Fibroblast of lung (primary cell): ENCODE measurements around the gene MRPS26. TPM values are rescaled to one million over a fixed set of nuclear protein-coding genes. Genes with fewer than 3 reads are reported as not detected.
A peak's percentile ranks its signal among the peaks of the same experiment; 100 is the strongest.

Source experiments
- DNase-seq, 2 donors: peaks; one replicate each; pipeline versions ENCODE4 v3.0.0 to v3.0.0-alpha.2; 2010; ENCODE audit warnings: low read depth in 2 of 2
- H2AFZ ChIP-seq: 2 replicates; pipeline ENCODE4 v1.5.1; 2012; ENCODE audit warnings: low read length, control low read depth, inconsistent platforms
- H3K27ac ChIP-seq: 2 replicates; pipeline ENCODE4 v1.5.1; 2011; ENCODE audit warnings: low read length, control low read depth; ENCODE audit not compliant: insufficient read depth
- H3K27me3 ChIP-seq: 2 replicates; pipeline ENCODE4 v1.5.1; 2011; ENCODE audit warnings: mild to moderate bottlenecking, low read length; ENCODE audit not compliant: control insufficient read depth, insufficient read depth
- H3K36me3 ChIP-seq: 2 replicates; pipeline ENCODE4 v1.5.1; 2011; ENCODE audit warnings: low read length; ENCODE audit not compliant: control insufficient read depth, insufficient read depth
- H3K4me1 ChIP-seq: 2 replicates; pipeline ENCODE4 v1.5.1; 2011; ENCODE audit warnings: low read length; ENCODE audit not compliant: control insufficient read depth, insufficient read depth; ENCODE audit errors: extremely low read depth
- H3K4me2 ChIP-seq: 2 replicates; pipeline ENCODE4 v1.5.1; 2011; ENCODE audit warnings: low read length, control low read depth; ENCODE audit not compliant: insufficient read depth; ENCODE audit errors: extremely low read depth
- H3K4me3 ChIP-seq, 4 experiments: fragments of 200-600 bp in 1 of 4; sonication (generic) in 1 of 4; replicated peaks in 1 of 4; 2 replicates each; pipeline ENCODE4 v1.5.1; 2011 to 2016; ENCODE audit warnings: low read length in 4 of 4, low read depth in 3 of 4, mild to moderate bottlenecking in 3 of 4, control low read depth in 2 of 4, inconsistent platforms in 1 of 4, mixed read lengths in 1 of 4; ENCODE audit not compliant: insufficient read depth in 1 of 4; ENCODE audit errors: control extremely low read depth in 1 of 4
- H3K79me2 ChIP-seq: 2 replicates; pipeline ENCODE4 v1.5.1; 2012; ENCODE audit warnings: mild to moderate bottlenecking, low read length, inconsistent platforms; ENCODE audit not compliant: control insufficient read depth, insufficient read depth
- H3K9ac ChIP-seq: 2 replicates; pipeline ENCODE4 v1.5.1; 2011; ENCODE audit warnings: mild to moderate bottlenecking, low read length, control low read depth; ENCODE audit not compliant: insufficient read depth
- H3K9me3 ChIP-seq: 2 replicates; pipeline ENCODE4 v1.5.1; 2012; ENCODE audit warnings: low read depth, low read length; ENCODE audit not compliant: control insufficient read depth, insufficient read depth
- H4K20me1 ChIP-seq: 2 replicates; pipeline ENCODE4 v1.5.1; 2011; ENCODE audit warnings: low read length; ENCODE audit not compliant: control insufficient read depth, insufficient read depth; ENCODE audit errors: extremely low read depth
- CTCF ChIP-seq, 2 donors: IDR thresholded peaks in 1 of 2; conservative IDR thresholded peaks in 1 of 2; 1 replicate in 1 of 2; 2 replicates in 1 of 2; pipeline ENCODE4 v1.5.1; 2011 to 2012; ENCODE audit warnings: low read length in 2 of 2, control low read depth in 1 of 2, inconsistent platforms in 1 of 2, low read depth in 1 of 2, mild to moderate bottlenecking in 1 of 2
- EZH2 ChIP-seq: IDR thresholded peaks from 2 replicates; pipeline ENCODE4 v1.5.1; 2012; ENCODE audit warnings: low read length, control low read depth, mild to moderate bottlenecking; ENCODE audit errors: missing control alignments
- polyA plus RNA-seq, 2 donors: library from polyadenylated mRNA; depleted of rRNA in 1 of 2; stranded (reverse) in 1 of 2; unstranded in 1 of 2; fragments of >200 nt; gene quantifications; 2 replicates each; pipeline ENCODE4 v1.2.1, GENCODE V29; 2011 to 2012; ENCODE audit warnings: missing spikeins in 1 of 2
- total RNA-seq: library from RNA; depleted of rRNA; stranded (reverse); fragments of >200 nt; gene quantifications from 2 replicates; pipeline ENCODE4 v1.2.1, GENCODE V29; 2014

MRPS26 gene
- total and polyA plus RNA-seq, 2 donors (not counting 1 experiment from before 2014, with no cell fraction given), result 16.1 to 37.0 TPM

DNA sequence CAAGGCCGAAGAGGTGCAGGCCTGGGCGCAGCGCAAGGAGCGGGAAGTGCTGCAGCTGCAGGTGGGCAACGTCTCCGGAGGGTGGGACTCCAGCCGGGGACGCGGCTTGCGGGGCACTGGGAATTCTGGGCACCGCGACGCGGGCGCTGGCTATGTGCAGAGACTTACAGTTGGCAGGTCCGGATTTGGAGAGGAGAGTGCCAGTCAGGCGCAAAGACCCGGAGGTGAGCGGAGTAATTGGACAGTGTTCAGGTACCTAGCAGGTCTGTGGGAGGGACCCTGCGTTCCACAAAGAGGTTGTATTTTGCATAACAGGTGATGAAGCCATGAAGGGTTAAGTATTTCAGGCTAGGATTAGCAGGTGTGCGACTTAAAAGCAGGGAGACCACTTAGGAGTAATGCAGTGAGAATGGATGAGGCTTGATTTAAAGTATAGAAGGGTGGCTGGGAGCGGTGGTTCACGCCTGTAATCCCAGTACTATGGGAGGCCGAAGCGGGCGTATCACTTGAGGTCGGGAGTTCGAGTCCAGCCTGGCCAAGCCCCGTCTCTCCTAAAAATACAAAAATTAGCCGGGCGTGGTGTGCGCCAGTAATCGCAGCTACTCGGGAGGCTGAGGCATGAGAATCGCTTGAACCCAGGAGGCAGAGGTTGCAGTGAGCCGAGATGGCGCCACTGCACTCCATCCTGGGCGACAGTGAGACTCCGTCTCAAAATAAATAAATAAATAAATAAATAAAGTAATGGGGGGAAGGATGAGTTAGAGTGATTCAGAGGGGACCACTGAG, 1.0 kb downstream of the MRPS26 start:
- H3K4me3 ChIP-seq, result peak overlapping the region; percentile 80 to 91 (median 84)
- no peaks in the 10 kb centered on the region for H4K20me1 ChIP-seq
- peaks cover 9% of the 10 kb centered on the region for H3K79me2 ChIP-seq
- peak overlapping the region; percentile 83 for H3K27ac ChIP-seq
- peak overlapping the region; percentile 91 for H3K4me2 ChIP-seq
- H3K4me1 ChIP-seq, result peaks cover 8% of the 10 kb centered on the region
- TF ChIP-seq CTCF (conservative IDR thresholded peaks at IDR 0.05 in 1 of 2, IDR thresholded peaks at IDR 0.05 in 1 of 2; ENCODE audit: low read depth in 1 of 2, low read length in 2 of 2), result no peak
- no peak for TF ChIP-seq EZH2
- peak overlapping the region; percentile 73 for H3K9ac ChIP-seq
- peak in 1 of 2 donors; percentile 33 for DNase-seq
- no peaks in the 10 kb centered on the region for H3K9me3 ChIP-seq
- H2AFZ ChIP-seq, result no peak overlapping the region
- H3K36me3 ChIP-seq, result peaks cover 17% of the 10 kb centered on the region
- no peaks in the 10 kb centered on the region for H3K27me3 ChIP-seq

GRCh38 chr20:3047486-3048419, 1.9 kb downstream of the MRPS26 start:
- H4K20me1 ChIP-seq, result no peaks in the 10 kb centered on the region
- no peak overlapping the region for H3K27ac ChIP-seq
- no peak overlapping the region for H3K9ac ChIP-seq
- no peak for DNase-seq
- TF ChIP-seq CTCF (conservative IDR thresholded peaks at IDR 0.05 in 1 of 2, IDR thresholded peaks at IDR 0.05 in 1 of 2; ENCODE audit: low read depth in 1 of 2, low read length in 2 of 2) (no peak), EZH2 (no peak)
- no peaks in the 10 kb centered on the region for H3K27me3 ChIP-seq
- peak overlapping the region in 1 of 4 experiments; percentile 80 for H3K4me3 ChIP-seq
- H2AFZ ChIP-seq, result no peak overlapping the region
- no peak overlapping the region for H3K4me2 ChIP-seq
- H3K36me3 ChIP-seq, result peaks cover 17% of the 10 kb centered on the region
- peaks cover 9% of the 10 kb centered on the region for H3K79me2 ChIP-seq
- no peaks in the 10 kb centered on the region for H3K9me3 ChIP-seq
- peaks cover 3% of the 10 kb centered on the region for H3K4me1 ChIP-seq

DNA sequence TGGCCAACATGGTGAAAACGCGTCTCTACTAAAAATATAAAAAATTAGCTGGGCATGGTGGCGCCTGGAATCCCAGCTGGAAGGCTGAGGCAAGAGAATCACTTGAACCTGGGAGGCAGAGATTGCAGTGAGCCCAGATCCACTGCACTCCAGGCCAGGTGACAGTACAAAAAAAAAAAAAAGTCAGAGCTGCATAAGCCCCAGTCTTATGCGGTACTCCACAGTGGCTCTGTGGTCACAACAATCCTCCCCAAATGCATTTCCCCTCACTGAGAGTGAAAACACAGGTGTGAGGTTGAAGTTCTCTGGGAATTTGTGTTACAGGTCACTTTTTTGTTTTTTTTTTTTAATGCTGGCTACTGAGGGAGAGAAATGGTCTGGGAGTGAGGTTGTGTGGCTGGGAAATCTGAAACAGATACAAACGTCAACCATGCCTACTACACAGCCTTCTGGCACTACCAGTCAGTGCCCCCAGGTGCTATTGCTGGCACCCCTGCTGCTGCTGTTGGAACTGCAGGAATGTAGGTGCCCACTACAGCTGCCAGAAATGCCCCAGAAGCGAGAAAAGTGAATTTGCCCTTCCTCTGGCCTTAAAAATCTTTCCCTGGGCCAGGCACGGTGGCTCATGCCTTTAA, 5.7 kb downstream of the MRPS26 start:
- H4K20me1 ChIP-seq, result no peaks in the 10 kb centered on the region
- no peak overlapping the region for H2AFZ ChIP-seq
- H3K36me3 ChIP-seq, result peaks cover 17% of the 10 kb centered on the region
- no peak overlapping the region for H3K4me3 ChIP-seq
- H3K27ac ChIP-seq, result no peak overlapping the region
- no peak overlapping the region for H3K9ac ChIP-seq
- no peaks in the 10 kb centered on the region for H3K9me3 ChIP-seq
- no peaks in the 10 kb centered on the region for H3K4me1 ChIP-seq
- peaks cover 8% of the 10 kb centered on the region for H3K79me2 ChIP-seq
- H3K27me3 ChIP-seq, result no peaks in the 10 kb centered on the region
- DNase-seq, result no peak
- TF ChIP-seq CTCF (conservative IDR thresholded peaks at IDR 0.05 in 1 of 2, IDR thresholded peaks at IDR 0.05 in 1 of 2; ENCODE audit: low read depth in 1 of 2, low read length in 2 of 2), result no peak
- no peak for TF ChIP-seq EZH2
- H3K4me2 ChIP-seq, result no peak overlapping the region
